Endothelial cell of umbilical vein (primary cell): ENCODE data around the gene PHF2. TPM values are rescaled to one million over a fixed set of nuclear protein-coding genes. Genes with fewer than 3 reads are reported as not detected.

Source experiments
- BruUV-seq: library from RNA; stranded (reverse); fragments of 400-500 nt; replicated peaks from 2 replicates; lab custom pipeline; 2021; lab: Mats Ljungman, UMichigan
- CTCF ChIA-PET: fragments of 300-600, 350-600 bp; sonication (Branson Sonifier 250); formaldehyde crosslinking; loops from one replicate; lab custom pipeline; 2021; ENCODE audit warnings: antibody characterized with exemption, inconsistent platforms; lab: Charles Lee
- POLR2A ChIA-PET: fragments of 300-600, 350-600 bp; sonication (Branson Sonifier 250); formaldehyde crosslinking; loops from one replicate; lab custom pipeline; 2021; ENCODE audit warnings: antibody characterized with exemption, inconsistent platforms; lab: Charles Lee
- DNase-seq: peaks from one replicate; pipeline ENCODE4 v3.0.0-alpha.2; 2011; ENCODE audit warnings: low read depth, low spot score
- FAIRE-seq: peaks from 2 replicates; lab custom pipeline; 2011; peaks lifted over from hg19 to GRCh38; lab: Jason Lieb, UNC
- H2AFZ ChIP-seq: 2 replicates; pipeline ENCODE4 v1.6.0; 2012; ENCODE audit warnings: low read depth, low read length, control low read depth, inconsistent platforms
- H3K27ac ChIP-seq: 2 replicates; pipeline ENCODE4 v1.5.1; 2011; ENCODE audit warnings: low read depth, mild to moderate bottlenecking, control low read depth, low read length, moderate library complexity; ENCODE audit not compliant: insufficient read depth
- H3K27me3 ChIP-seq, 2 experiments: 2 replicates each; pipeline versions ENCODE4 v1.6.0 to v1.6.1; 2011; ENCODE audit warnings: low read length in 2 of 2, mixed read lengths in 1 of 2; ENCODE audit not compliant: control insufficient read depth in 2 of 2, insufficient read depth in 2 of 2
- H3K36me3 ChIP-seq, 2 experiments: 2 replicates in 1 of 2; 3 replicates in 1 of 2; pipeline ENCODE4 v1.5.1; 2011; ENCODE audit warnings: low read length in 2 of 2, mild to moderate bottlenecking in 1 of 2, moderate library complexity in 1 of 2; ENCODE audit not compliant: control insufficient read depth in 2 of 2, insufficient read depth in 2 of 2; ENCODE audit errors: extremely low read depth in 1 of 2
- H3K4me1 ChIP-seq: 3 replicates; pipeline ENCODE4 v1.5.1; 2011; ENCODE audit warnings: mild to moderate bottlenecking, low read length; ENCODE audit not compliant: control insufficient read depth, insufficient read depth; ENCODE audit errors: extremely low read depth
- H3K4me2 ChIP-seq: 2 replicates; pipeline ENCODE4 v1.6.1; 2011; ENCODE audit warnings: low read length, control low read depth, mixed read lengths; ENCODE audit not compliant: insufficient read depth
- H3K4me3 ChIP-seq, 3 experiments: fragments of 200-600 bp in 1 of 3; sonication (generic), shearing (Covaris generic) in 1 of 3; replicated peaks in 1 of 3; 2 replicates each; pipeline ENCODE4 v1.5.1; 2011 to 2016; ENCODE audit warnings: control low read depth in 3 of 3, low read length in 3 of 3, mild to moderate bottlenecking in 2 of 3, inconsistent platforms in 1 of 3, low read depth in 1 of 3, moderate library complexity in 1 of 3; ENCODE audit not compliant: insufficient read depth in 1 of 3
- H3K79me2 ChIP-seq: 2 replicates; pipeline ENCODE4 v1.6.0; 2012; ENCODE audit warnings: low read length, inconsistent platforms; ENCODE audit not compliant: control insufficient read depth, insufficient read depth
- H3K9ac ChIP-seq: replicated peaks from 2 replicates; pipeline ENCODE3; 2011; ENCODE audit warnings: low read length, control low read depth; ENCODE audit not compliant: insufficient read depth; ENCODE audit errors: extremely low read depth
- H3K9me1 ChIP-seq: replicated peaks from 3 replicates; pipeline ENCODE4 v1.6.0; 2011; ENCODE audit warnings: mild to moderate bottlenecking, low read length; ENCODE audit not compliant: control insufficient read depth, insufficient read depth; ENCODE audit errors: extremely low read depth
- H3K9me3 ChIP-seq: replicated peaks from 2 replicates; pipeline ENCODE4 v1.5.1; 2012; ENCODE audit warnings: low read length, inconsistent platforms; ENCODE audit not compliant: control insufficient read depth, insufficient read depth
- H4K20me1 ChIP-seq: replicated peaks from 2 replicates; pipeline ENCODE3; 2011; ENCODE audit warnings: mild to moderate bottlenecking, low read length; ENCODE audit not compliant: control insufficient read depth, insufficient read depth; ENCODE audit errors: extremely low read depth
- EZH2 ChIP-seq: IDR thresholded peaks from 2 replicates; pipeline ENCODE4 v1.6.1; 2012; ENCODE audit warnings: borderline replicate concordance, low read depth, mild to moderate bottlenecking, moderate library complexity, low read length, inconsistent platforms; ENCODE audit not compliant: severe bottlenecking
- FOS ChIP-seq: IDR thresholded peaks from 2 replicates; pipeline ENCODE4 v1.6.1; 2011; ENCODE audit warnings: mild to moderate bottlenecking, low read length, moderate library complexity, borderline replicate concordance; ENCODE audit not compliant: insufficient read depth
- MYC ChIP-seq: IDR thresholded peaks from one replicate; pipeline ENCODE4 v1.6.1; 2011; ENCODE audit warnings: mild to moderate bottlenecking, low read depth, low read length
- POLR2A ChIP-seq: IDR thresholded peaks from 2 replicates; pipeline ENCODE4 v1.6.1; 2012; ENCODE audit warnings: low read depth, mild to moderate bottlenecking, control low read depth, low read length
- POLR2AphosphoS5 ChIP-seq: IDR thresholded peaks from 2 replicates; pipeline ENCODE4 v1.6.1; 2012; ENCODE audit warnings: low read depth, mild to moderate bottlenecking, control low read depth, low read length, moderate library complexity; ENCODE audit not compliant: insufficient read depth
- dilution Hi-C: fragments of 300-500 bp; cut with MboI; formaldehyde crosslinking; loops from one replicate; pipeline ENCODE4 v1.15.0; 2019; ENCODE audit warnings: low sequenced_read_pairs; ENCODE audit not compliant: extremely low pct_ligation_motif_present
- intact Hi-C: fragments of 100-400 bp; cut with micrococcal nuclease; formaldehyde crosslinking; loops from one replicate; pipeline ENCODE4 v1.10.0; 2022
- polyA plus RNA-seq, 4 experiments: library from polyadenylated mRNA; depleted of rRNA in 3 of 4; stranded (reverse) in 3 of 4; unstranded in 1 of 4; fragments of >200 nt; gene quantifications; 2 replicates each; pipeline versions ENCODE4 v1.2.1 to v1.2.3, GENCODE V29; 2011 to 2012; ENCODE audit warnings: missing spikeins in 1 of 4
- total RNA-seq: library from RNA; stranded (reverse); gene quantifications from 2 replicates; pipeline ENCODE4 v1.2.3, GENCODE V29; 2021
- TF ChIP-seq, protein P1 (sequence below), 2 donors: IDR thresholded peaks; 1 replicate in 1 of 2; 2 replicates in 1 of 2; pipeline ENCODE4 v1.5.1; 2011; ENCODE audit warnings: low read length in 2 of 2, mild to moderate bottlenecking in 2 of 2, moderate library complexity in 2 of 2, control low read depth in 1 of 2, inconsistent platforms in 1 of 2, low read depth in 1 of 2; ENCODE audit not compliant: insufficient read depth in 1 of 2; ENCODE audit errors: extremely low read depth in 1 of 2

The PHF2 gene
- total and polyA plus RNA-seq, 2 donors (not counting 3 experiments of a cell fraction or from before 2014, with no cell fraction given): 9.8 to 22.5 TPM

DNA sequence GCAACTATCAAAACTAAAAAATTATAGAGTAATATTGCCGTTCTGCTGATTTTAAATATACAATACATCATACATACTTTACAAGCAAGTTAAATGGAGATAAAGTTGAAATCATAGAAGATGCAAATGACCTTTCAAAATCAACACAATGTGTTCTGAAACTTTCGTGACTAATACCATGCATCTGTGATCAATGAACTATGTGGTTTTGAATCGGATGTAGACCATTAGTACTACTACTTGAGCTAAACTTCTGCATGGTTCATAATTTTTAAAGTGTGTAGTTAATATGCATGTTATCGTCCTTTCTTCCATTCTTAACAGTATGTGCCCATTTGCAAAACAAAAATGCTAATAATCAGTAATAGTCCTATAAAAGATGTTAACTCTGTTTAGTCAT, 11.3 kb upstream of the PHF2 start:
- Histone ChIP-seq H3K79me2 (no peaks in the 10 kb centered on the region), H3K4me1 (peaks cover 16% of the 10 kb centered on the region), H3K36me3 (peaks cover 16 to 21% of the 10 kb centered on the region in 2 experiments), H3K4me3 (no peak overlapping the region), H3K4me2 (no peak overlapping the region), H4K20me1 (no peaks in the 10 kb centered on the region), H3K27ac (no peak overlapping the region), H3K27me3 (no peaks in the 10 kb centered on the region), H3K9me3 (no peaks in the 10 kb centered on the region), H3K9me1 (no peaks in the 10 kb centered on the region), H2AFZ (no peak overlapping the region), H3K9ac (no peak overlapping the region)
- intact Hi-C loops: loop anchor here (5.0 to 10.0 kb wide), 2 partner anchors 250 to 468 kb away; partner anchors contain the start of gene CARD19
- dilution Hi-C loops: no loop called here
- peak; percentile 62 for FAIRE-seq
- no peak for DNase-seq
- BruUV-seq: no TSS peak
- CTCF ChIA-PET: interaction anchor here (1.6 to 2.4 kb wide), 4 partner anchors 26 to 114 kb away, joined by 7 to 46 read pairs (median 24); partner anchors contain the start of genes FAM120A and FAM120AOS
- no peak for TF ChIP-seq POLR2A
- TF ChIP-seq EZH2: no peak
- POLR2A ChIA-PET: no interaction called here

GRCh38 chr9:93566408-93567270, 9.7 kb upstream of the PHF2 start:
- TSS peak; percentile 77 for BruUV-seq
- dilution Hi-C loops: no loop called here
- Histone ChIP-seq H3K36me3 (peaks cover 15% of the 10 kb centered on the region in 2 experiments), H3K4me1 (peaks cover 16% of the 10 kb centered on the region), H2AFZ (peak overlapping the region; percentile 68), H3K9me3 (no peaks in the 10 kb centered on the region), H3K9me1 (no peaks in the 10 kb centered on the region), H3K4me3 (peak overlapping the region; percentile 49 to 64 (median 52)), H3K27me3 (no peaks in the 10 kb centered on the region), H3K27ac (peak overlapping the region; percentile 84), H4K20me1 (no peaks in the 10 kb centered on the region), H3K4me2 (peak overlapping the region; percentile 78), H3K9ac (peak overlapping the region; percentile 92), H3K79me2 (no peaks in the 10 kb centered on the region)
- peak; percentile 92 for FAIRE-seq
- intact Hi-C loops: loop anchor here (1.0 to 10.0 kb wide), 4 partner anchors 113 to 469 kb away; partner anchors contain the start of genes CARD19 and FAM120AOS
- peak; percentile 98 for TF ChIP-seq POLR2A
- TF ChIP-seq, protein P1, sequence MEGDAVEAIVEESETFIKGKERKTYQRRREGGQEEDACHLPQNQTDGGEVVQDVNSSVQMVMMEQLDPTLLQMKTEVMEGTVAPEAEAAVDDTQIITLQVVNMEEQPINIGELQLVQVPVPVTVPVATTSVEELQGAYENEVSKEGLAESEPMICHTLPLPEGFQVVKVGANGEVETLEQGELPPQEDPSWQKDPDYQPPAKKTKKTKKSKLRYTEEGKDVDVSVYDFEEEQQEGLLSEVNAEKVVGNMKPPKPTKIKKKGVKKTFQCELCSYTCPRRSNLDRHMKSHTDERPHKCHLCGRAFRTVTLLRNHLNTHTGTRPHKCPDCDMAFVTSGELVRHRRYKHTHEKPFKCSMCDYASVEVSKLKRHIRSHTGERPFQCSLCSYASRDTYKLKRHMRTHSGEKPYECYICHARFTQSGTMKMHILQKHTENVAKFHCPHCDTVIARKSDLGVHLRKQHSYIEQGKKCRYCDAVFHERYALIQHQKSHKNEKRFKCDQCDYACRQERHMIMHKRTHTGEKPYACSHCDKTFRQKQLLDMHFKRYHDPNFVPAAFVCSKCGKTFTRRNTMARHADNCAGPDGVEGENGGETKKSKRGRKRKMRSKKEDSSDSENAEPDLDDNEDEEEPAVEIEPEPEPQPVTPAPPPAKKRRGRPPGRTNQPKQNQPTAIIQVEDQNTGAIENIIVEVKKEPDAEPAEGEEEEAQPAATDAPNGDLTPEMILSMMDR (IDR thresholded peaks at IDR 0.05; ENCODE audit: extremely low read depth in 1 of 2, insufficient read depth in 1 of 2, low read depth in 1 of 2, low read length in 2 of 2): peak; percentile 97 to 99
- no peak for TF ChIP-seq MYC
- peak; percentile 96 for TF ChIP-seq POLR2AphosphoS5
- no peak for TF ChIP-seq FOS
- CTCF ChIA-PET: interaction anchor here (0.5 to 2.4 kb wide), 55 partner anchors 9 to 895 kb away, joined by 3 to 46 read pairs (median 5); partner anchors contain the start of genes CARD19, FAM120A, FAM120AOS and NINJ1
- DNase-seq: peak; percentile 98
- POLR2A ChIA-PET: interaction anchor here (0.5 to 1.7 kb wide), 6 partner anchors 9 to 437 kb away, joined by 3 to 7 read pairs (median 4); partner anchors contain the start of genes FAM120A, FAM120AOS and PHF2
